MV-4-11 (cell line): Measurements from ENCODE around the gene SLC15A1.

Experiments used
- DNase-seq: peaks from one replicate; lab custom pipeline; 2025; lab: John Stamatoyannopoulos, UW

SLC15A1 gene

DNA sequence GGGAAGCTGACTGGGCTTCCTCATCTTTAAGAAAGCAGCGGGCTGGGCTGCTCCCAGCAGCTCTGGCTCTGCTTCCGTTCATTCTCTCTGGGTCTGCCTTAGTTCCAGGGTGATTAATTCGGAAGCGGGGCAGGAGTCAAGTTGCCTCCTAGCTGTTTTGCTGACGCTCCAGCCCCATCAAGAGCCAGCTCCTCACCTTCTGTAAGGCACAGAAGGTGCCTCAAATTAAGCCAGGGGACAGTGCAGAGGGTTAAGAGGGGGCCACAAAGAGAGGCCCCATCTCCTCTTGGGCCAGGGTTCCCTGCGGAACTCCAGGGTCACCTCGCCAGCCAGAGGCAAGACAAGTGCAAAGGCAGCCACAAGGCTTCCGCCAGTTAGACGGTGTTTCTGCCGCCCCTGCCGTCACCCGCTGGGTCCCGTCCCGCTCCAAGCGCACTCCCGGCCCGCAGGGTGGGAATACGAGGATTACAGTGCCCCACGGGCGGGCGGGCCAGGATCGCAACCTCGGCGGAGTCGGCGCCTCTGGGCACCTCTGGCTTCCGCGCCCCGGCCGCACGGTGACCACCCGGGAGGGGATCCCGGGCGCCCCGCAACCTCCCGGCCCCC lies 508 bp downstream of the SLC15A1 start:
- DNase-seq: no peak

DNA sequence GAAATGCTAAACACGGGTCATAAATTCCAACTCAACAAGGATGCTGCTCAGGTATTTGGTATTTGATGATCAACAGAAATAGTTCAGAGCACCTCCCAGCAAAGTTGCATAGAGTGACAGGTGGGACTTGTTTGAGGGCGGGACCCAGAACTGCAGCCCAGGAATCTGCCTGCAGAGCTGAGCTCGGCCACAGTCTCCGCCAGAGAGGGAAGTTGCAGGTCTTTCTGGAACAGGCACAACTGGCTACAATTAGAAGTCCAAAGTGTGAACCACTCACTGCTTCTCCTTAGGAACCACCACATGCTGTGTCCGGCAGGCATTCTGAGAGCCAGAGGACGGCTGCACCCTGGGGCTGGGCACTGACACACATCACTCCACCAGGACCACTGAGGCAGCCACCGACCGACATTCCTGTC lies 1.1 kb downstream of the SLC15A1 start:
- no peak for DNase-seq

DNA sequence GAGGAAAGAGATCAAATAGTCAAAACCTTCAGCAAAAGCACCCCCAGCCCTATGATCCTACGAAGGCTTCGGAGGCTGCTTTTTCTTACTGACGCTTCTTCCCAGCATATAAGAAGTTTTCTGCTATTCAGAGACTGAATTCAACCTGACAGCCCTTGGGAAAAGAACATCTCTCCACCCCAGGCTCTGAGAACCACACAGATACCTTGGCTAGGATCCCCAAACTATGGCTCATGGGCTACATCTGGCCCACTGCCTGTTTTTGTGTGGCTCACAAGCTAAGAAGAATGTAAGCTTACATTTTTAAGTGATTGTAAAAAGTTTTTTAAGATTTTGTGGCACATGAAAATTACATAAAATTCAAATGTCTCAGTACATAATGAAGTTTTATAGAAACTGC lies 3.0 kb downstream of the SLC15A1 start:
- DNase-seq: no peak

DNA sequence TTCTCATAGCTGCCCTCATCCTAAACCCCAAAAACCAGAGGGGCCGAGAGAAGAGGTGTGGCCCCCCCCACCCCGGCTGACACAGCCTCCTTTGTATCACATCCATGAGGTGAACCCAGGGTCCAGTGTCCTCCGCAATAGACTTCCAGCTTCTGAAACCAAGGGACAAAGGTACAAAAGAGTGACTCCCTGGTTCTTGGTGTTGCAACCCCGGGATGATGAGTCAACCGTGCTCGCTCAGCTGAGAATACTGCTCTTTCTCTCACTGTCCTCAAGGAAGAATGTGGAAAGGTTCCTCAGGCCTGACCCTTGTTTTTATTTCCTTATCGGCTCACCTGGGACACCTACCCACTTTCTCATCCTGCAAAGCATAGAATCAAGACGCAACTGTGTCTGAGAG lies 5.5 kb downstream of the SLC15A1 start:
- DNase-seq: peak; percentile 31

DNA sequence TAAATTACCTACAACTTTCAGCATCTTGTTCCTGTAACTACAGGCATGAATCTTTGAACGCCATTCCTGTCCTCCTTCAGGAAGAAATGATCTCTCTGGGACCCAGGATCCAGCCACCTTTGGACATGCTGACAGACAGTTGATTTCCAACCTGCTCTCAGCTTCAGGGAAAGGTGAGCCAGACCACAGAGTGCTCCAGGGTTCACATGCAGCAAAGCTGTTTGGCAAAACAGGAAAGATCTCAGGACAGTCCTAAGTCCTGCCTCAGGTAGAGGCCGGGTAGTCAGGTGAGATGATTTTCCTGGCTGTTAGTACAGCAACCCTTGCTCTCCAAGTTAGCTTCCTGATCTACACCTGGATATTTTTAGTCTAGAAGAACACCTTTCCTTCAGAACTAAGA lies 9.1 kb downstream of the SLC15A1 start:
- DNase-seq: no peak

DNA sequence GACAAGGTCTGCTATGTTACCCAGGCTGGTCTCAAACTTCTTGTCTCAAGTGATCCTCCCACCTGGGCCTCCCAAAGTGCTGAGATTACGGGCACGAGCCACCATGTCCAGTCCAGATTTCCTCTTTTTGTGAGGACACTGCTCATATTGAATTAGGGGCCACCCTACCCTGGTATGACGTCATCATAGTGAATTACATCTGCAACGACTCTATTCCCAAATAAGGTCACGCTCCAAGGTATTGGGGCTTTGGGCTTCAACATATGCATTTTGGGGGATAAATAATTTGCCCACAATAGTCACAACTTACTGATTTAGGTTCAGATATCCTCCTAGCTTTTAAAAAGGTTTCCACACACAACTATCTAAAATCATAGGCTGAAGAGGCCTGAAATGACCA lies 9.5 kb downstream of the SLC15A1 start:
- DNase-seq: no peak

DNA sequence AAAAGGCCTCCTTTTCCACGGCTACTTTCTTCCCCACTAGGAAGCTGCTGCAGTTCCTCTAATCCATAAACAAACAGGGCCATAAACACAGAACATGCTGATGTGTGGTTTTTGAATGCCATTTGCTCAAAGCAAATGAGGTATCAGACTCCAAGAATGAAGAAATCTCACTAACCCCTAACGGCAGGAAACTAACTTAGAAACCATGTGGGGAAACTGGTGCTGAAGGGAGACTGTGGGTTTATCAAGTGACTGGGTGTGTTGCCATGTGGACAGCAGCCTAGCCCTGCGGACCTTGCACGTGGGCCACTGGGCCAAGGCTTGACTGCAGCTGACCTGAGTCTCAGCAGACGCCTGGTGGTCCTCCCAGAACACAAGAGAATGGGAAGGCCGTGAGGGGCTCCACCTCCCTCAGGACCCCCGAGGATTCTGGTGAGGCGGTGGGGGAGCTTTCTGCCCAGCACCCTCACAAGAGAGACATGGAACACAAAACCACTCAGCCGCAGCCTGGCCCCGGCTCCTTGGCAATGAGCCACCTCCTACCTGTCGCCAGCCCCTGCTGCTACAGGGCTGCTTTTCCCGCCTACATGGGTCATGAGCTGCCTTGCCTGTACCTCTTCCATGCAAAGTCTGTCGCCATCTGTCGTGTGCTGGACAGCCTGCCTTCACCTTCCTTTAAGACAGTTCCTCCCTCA lies 10.6 kb downstream of the SLC15A1 start:
- peak; percentile 94 for DNase-seq

DNA sequence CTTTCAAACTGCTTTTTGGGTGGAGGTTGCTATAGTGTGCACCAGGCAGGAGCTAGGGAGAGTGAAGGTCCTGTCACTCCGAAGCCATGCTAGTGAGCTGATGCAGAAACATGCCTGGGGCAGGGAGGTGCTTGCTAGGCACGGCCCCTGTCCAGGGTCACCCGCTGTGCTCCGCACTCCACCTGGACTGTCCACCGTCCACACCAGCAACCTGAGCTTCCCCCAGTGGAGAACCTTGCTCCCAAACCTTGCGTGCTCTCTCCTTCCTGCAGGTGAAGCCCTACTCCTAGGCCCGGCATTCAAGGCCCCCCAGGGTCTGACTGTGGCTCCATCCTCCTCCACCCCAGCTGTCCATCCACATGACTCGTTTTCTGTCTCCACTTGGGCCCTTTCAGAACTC lies 12.3 kb downstream of the SLC15A1 start:
- no peak for DNase-seq

DNA sequence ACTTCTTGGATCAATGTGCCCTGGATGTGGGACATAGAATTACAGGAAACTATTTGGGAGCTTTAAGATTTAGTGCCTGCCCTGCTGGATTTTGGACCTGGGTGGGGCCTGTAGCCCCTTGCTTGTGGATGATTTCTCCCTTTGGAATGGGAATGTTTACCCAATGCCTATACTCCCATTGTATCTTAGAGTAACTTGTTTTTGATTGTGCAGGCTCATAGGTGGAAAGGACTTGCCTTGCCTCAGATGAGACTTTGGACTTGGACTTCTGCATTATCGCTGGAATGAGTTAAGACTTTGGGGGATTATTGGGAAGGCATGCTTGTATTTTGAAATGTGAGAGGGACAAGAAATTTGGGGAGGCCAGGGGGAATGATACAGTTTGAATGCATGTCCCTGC lies 13.5 kb downstream of the SLC15A1 start:
- no peak for DNase-seq

DNA sequence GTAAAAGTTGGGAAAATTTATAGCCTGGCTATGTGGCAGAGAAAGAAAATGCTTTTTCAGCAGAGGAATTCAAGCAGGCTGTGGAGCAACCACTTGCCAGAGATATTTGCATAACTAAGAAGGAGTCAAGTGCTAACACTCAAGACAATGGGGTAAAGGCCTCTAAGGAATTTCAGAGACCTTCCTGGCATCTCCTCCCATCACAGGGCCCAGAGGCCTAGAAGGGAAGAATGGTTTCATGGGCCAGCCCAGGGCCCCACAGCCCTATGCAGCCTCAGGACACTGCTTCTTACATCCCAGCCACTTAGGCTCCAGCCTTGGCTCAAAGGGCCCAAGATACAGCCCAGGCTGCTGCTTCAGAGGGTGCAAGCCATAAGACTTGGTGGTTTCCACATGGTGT lies 14.3 kb downstream of the SLC15A1 start:
- DNase-seq: no peak

DNA sequence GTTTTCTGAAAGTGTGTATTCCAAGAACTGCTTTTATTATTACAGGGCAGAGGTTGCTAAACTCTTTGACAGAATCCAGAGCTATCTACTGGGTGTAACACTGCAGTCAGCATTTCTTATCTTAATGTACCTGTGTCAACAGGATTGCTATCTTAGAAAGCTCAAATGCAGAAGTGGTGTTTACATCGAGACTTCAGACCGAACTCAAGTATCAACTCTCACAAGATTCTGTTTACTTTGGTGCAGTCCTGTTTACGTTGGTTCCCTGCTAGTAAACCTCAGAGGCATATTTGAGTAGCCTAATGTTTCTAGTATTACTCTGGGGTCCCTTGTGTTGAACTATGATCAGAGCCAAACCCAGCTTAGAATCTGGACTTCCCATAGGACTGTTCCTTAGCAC lies 20.5 kb downstream of the SLC15A1 start:
- no peak for DNase-seq

DNA sequence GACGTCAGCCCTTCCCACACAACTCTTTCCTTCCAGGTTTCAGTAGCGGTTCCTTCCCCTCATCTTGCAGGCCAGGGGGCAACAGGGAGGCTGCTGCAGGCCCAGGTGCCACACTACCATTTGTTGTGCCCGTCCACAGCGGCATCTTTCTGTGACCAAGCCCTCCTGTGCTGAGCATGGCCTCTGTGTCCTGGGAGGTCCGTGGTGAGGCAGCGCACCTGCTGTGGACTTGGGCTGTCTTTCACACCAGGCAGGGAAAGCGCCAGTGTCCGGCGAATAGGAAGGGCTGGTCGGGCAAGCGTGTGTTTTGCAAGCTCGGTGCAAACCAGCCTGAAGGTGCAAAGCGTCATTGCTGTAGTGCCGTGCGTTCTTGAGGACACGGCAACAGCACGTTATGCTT lies 21.4 kb downstream of the SLC15A1 start:
- DNase-seq: no peak

DNA sequence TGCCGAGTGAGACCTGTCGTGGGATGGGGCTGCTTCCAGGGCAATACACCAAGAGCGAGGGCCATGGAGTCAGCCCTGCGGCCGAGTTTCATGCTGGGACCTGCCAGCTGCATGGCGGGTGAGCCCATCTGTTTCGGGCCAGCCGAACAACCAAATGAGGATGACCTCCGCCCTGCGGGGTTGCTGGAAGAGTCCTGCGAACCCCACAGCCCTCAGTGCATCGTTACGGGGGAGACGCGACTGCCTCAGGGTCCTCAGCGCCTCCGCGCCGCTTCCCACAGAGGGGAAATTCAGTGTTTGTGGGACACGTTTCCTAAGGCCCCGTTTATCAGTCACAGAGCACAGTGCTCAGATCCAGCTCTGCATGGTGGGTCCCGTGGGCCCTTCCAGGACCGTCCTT lies 22.0 kb downstream of the SLC15A1 start:
- no peak for DNase-seq

DNA sequence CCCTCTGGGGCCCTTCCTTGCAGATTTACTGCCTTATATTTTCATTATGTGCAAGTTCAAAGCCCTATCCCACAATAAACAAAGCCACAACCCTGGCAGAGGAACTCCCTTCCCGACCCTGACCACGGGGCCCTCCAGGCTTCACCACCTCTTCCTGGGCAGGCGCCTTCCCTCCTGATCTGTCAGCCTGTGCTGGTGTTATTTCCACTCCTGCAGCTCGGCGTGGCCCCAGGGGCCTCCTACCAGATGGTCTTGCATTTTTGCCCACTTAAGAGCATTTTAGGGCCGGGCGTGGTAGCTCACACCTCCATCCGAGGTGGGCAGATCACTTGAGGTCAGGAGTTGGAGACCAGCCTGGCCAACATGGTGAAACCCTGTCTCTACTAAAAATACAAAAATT lies 22.8 kb downstream of the SLC15A1 start:
- peak; percentile 19 for DNase-seq

DNA sequence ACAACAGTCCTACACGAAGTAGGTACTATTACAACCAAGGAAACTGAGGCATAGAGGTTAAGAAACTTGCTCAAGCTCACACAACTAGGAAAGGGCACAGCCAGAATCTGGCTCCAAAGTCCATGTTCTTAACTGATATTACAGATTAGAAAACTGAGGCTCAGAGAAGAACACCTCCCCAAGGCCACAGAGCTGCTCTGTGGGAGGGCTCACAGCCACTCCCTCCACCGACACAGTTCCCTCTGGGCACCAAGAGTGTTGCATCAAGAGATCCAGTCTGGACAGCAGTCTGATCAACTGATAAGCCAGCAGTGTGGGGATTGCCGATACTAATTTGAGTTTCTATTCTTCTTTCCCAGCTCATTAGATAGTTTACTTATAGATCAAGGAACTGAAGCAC lies 29.5 kb downstream of the SLC15A1 start:
- DNase-seq: peak; percentile 66

DNA sequence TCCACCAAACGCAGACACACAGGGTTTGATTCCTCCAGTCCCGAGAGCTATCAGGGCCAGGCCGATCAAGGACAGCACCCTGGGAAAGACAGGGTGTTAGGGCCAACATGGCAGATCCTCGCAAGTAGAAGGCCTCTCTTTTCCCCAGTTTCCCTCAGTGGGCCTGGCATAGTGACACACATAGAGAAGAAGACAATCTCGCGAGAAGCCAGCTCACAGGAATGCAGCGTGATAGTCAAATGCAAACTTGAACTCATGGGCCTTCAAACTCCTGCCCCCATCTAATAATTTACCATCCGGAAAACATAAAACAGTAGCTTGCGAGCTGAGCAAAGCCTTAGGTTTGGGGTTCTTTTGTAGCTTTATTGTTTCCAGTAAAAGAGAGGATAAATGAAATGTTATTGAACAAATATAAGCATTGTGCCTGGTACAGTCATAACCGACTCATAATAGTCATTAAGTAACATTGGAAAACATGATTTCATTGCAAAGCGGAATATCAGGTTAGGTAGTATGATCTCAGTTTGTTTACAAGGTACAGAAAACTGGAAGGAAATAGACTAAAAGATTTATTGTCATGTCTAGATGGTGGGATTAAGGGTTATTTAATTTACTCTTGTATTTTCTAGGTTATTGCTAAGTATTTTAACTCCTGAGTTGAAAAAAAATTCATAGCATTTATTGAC lies 30.5 kb downstream of the SLC15A1 start:
- no peak for DNase-seq

DNA sequence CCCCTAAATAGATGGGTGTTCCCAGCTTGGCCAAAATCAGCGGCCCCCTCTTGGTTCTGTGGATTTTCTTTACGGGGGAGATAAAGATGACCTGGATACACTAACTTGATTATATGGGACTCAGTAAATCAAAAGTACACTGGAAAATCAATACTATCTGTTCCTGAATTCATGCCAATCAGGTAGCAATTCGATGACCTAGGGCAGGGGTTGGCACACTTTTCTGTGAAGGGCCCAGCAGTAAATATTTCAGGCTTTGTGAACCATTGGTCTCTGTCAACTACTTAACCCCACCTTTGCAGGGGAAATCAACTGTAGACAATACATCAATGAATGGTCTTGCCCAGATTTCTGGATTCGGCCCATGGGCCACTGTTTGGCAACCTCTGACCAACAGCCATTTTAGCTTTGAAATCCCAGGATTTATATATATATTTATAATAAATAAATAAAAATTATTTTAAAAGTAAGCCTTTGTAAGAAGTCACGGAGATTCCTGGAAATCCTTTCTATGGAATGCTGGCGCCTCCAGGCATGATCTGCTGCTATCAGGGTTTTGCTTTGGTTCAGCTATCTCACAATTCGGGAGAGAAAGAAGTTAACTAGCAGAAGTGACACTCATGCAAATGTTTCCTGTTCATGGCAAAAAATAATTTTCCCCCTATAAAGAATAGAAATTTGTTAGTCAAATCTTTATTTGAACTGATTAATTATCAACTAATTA lies 32.8 kb downstream of the SLC15A1 start:
- no peak for DNase-seq

DNA sequence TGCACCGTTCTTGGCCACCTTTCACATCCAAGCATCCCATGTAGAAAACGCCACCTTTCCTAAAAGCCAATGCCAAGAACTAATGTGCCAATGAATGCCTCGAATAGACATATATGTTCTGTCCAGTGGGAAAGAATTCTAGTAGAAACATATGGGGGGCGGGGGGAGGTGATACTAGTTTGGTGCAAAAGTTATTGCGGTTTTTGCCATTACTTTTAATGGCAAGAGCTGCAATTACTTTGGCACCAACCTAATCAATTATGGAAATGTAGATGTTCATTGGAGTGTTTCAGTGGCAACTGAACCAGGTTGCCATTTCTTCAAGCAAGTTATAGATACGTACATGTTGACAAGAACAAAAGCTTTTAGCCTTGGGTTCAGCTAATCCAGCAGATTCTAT lies 34.6 kb downstream of the SLC15A1 start:
- no peak for DNase-seq

DNA sequence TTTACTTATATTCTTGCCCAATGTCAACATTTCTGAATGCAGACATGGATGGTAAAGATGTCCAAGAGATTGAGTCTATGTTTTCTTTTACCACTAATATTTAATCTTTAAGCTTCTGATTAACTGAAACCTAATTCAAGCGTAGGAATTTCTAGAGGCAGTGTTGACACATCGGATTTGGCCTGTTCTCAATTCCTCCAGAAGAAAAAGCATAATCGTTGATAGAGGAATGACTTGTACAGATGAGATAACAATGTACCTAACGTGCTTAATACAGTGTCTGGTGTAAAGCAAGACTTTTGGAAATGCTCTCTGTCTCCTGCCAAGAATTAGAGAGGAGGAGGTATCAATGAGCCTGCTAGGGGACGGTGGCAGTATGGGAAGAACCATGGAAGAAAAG lies 35.2 kb downstream of the SLC15A1 start:
- DNase-seq: no peak

DNA sequence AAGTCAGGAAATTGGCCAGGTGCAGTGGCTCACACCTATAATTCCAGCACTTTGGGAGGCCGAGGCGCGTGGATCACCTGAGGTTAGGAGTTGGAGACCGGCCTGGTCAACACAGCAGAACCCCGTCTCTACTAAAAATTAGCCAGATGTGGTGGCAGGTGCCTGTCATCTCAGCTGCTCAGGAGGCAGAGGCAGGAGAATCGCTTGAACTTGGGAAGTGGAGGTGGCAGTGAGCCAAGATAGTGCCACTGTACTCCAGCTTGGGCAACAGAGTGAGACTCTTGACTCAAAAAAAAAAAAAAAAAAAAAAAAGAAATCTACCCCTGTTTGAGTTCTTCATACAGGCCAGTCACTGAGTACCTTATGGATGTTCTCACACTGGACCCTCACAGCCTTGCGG lies 42.0 kb downstream of the SLC15A1 start:
- DNase-seq: no peak

DNA sequence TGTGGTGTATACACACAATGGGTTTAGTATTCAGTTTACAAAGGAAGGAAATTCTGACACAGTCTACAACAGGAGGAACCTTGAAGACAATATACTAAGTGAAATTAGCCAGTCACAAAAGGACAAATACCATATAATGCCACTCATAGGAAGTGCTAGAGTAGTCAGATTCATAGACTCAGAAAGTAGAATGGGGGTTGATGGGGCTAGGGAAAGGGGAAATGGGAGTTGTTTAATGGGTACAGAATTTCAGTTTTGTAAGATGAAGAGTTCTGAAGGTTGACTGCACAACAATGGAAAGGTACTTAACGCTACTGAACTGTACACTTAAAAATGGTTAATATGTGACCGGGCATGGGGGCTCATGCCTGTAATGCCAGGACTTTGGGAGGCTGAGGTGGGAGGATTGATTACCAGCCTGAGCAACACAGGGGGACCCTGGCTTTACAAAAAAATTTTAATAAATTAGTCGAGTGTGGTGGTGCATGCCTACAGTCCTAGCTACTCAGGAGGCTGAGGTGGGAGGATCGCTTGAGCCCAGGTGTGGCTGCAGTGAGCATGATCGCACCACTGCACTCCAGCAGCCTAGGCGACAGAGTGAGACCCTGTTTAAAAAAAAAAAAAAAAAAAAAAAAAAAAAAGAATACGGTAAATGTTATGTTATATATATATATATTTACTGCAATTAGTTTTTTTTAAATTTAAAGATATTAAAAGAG lies 45.0 kb downstream of the SLC15A1 start:
- peak; percentile 4 for DNase-seq

DNA sequence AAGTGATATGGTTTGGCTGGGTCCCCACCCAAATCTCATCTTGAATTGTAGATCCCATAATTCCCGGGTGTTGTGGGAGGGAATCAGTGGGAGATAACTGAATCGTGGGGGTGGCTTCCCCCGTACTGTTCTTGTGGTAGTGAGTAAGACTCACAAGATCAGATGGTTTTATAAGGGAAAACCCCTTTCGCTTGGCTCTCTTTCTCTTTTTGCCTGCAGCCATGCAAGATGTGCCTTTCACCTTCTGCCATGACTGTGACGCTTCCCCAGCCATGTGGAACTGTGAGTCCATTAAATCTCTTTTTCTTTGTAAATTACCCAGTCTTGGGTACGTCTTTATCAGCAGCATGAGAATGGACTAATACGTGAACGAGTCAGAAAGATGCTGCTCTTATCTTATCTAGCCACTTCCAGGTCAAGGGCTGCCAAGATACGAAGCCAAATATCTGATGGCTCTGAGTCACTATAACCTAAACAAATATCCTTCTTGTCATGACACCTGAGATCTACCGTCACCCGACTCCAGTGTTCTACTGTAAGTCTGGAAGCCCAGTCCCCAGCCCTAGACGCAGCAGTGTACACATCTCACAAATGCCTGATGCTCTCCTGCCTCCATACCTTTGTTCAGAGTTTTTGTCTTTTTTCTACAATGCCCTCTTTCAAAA lies 45.9 kb downstream of the SLC15A1 start:
- DNase-seq: no peak
